H1 (cell line): ENCODE results near the gene MARCHF10. TPM values are rescaled to one million over a fixed set of nuclear protein-coding genes. Genes with fewer than 3 reads are reported as not detected.

Source experiments
- CTCF ChIA-PET: fragments of 300-600 bp; sonication (Branson Sonifier 250); formaldehyde crosslinking; loops from one replicate; lab custom pipeline; 2021; ENCODE audit not compliant: partially characterized antibody; lab: Charles Lee
- POLR2A ChIA-PET: fragments of 300-600 bp; sonication (Branson Sonifier 250); formaldehyde crosslinking; loops from one replicate; lab custom pipeline; 2021; ENCODE audit warnings: inconsistent platforms; ENCODE audit not compliant: partially characterized antibody; lab: Charles Lee
- DNase-seq, 2 experiments: peaks; one replicate each; pipeline versions ENCODE4 v3.0.0 to v3.0.0-alpha.2; 2010 to 2022; ENCODE audit warnings: low spot score in 2 of 2, low read depth in 1 of 2, mixed read lengths in 1 of 2
- FAIRE-seq: peaks from 2 replicates; lab custom pipeline; 2011; peaks lifted over from hg19 to GRCh38; lab: Jason Lieb, UNC
- H2AFZ ChIP-seq: 2 replicates; pipeline ENCODE4 v1.8.1; 2012; ENCODE audit warnings: low read length, inconsistent platforms
- H2AK5ac ChIP-seq: 2 replicates; pipeline ENCODE4 v1.6.1; 2013; ENCODE audit warnings: low read depth, low read length
- H2BK120ac ChIP-seq: replicated peaks from 2 replicates; pipeline ENCODE3; 2013; ENCODE audit warnings: low read depth, low read length, inconsistent platforms
- H2BK12ac ChIP-seq: 2 replicates; pipeline ENCODE4 v1.6.1; 2013; ENCODE audit warnings: low read depth, low read length
- H2BK15ac ChIP-seq: 2 replicates; pipeline ENCODE4 v1.6.1; 2013; ENCODE audit warnings: low read length
- H2BK20ac ChIP-seq: 2 replicates; pipeline ENCODE4 v1.6.1; 2013; ENCODE audit warnings: low read length
- H2BK5ac ChIP-seq: 2 replicates; pipeline ENCODE4 v1.6.1; 2013; ENCODE audit warnings: low read depth, low read length
- H3K14ac ChIP-seq: 2 replicates; pipeline ENCODE4 v1.6.1; 2013; ENCODE audit warnings: inconsistent platforms; ENCODE audit not compliant: insufficient read length
- H3K18ac ChIP-seq: 2 replicates; pipeline ENCODE4 v1.6.1; 2013; ENCODE audit warnings: low read length; ENCODE audit errors: extremely low read depth
- H3K23ac ChIP-seq: 2 replicates; pipeline ENCODE4 v1.6.1; 2013; ENCODE audit warnings: inconsistent platforms; ENCODE audit not compliant: insufficient read length
- H3K23me2 ChIP-seq: 2 replicates; pipeline ENCODE4 v1.6.1; 2013; ENCODE audit warnings: low read depth, low read length
- H3K27ac ChIP-seq: 2 replicates; pipeline ENCODE4 v1.6.1; 2011; ENCODE audit warnings: low read depth, low read length, inconsistent platforms
- H3K27me3 ChIP-seq, 4 experiments: replicated peaks in 1 of 4; 1 replicate in 1 of 4; 2 replicates in 3 of 4; pipeline versions ENCODE4 v1.6.1 to v1.8.1; 2011 to 2013; ENCODE audit warnings: low read length in 3 of 4, mild to moderate bottlenecking in 3 of 4, inconsistent platforms in 2 of 4, mixed read lengths in 2 of 4, moderate library complexity in 1 of 4; ENCODE audit not compliant: control insufficient read depth in 3 of 4, insufficient read depth in 3 of 4; ENCODE audit errors: extremely low read depth in 1 of 4
- H3K36me3 ChIP-seq, 4 experiments: 2 replicates each; pipeline versions ENCODE4 v1.6.1 to v1.8.1; 2011 to 2013; ENCODE audit warnings: mild to moderate bottlenecking in 4 of 4, low read length in 3 of 4, moderate library complexity in 2 of 4, control low read depth in 1 of 4, inconsistent platforms in 1 of 4; ENCODE audit not compliant: insufficient read depth in 4 of 4, control insufficient read depth in 2 of 4
- H3K4ac ChIP-seq: replicated peaks from 2 replicates; pipeline ENCODE3; 2013; ENCODE audit warnings: low read length, low read depth, mixed read lengths, inconsistent platforms; ENCODE audit not compliant: insufficient read length
- H3K4me1 ChIP-seq, 4 experiments: replicated peaks in 1 of 4; 1 replicate in 1 of 4; 2 replicates in 3 of 4; pipeline versions ENCODE4 v1.6.1 to v1.8.1; 2011 to 2013; ENCODE audit warnings: low read length in 3 of 4, inconsistent platforms in 2 of 4, mixed read lengths in 1 of 4; ENCODE audit not compliant: insufficient read depth in 4 of 4, control insufficient read depth in 3 of 4
- H3K4me2 ChIP-seq, 2 experiments: 2 replicates each; pipeline versions ENCODE4 v1.6.1 to v1.8.1; 2011 to 2013; ENCODE audit warnings: low read depth in 2 of 2, low read length in 2 of 2, control low read depth in 1 of 2, inconsistent platforms in 1 of 2, mild to moderate bottlenecking in 1 of 2; ENCODE audit not compliant: insufficient read depth in 1 of 2
- H3K4me3 ChIP-seq, 4 experiments: fragments of 200-600, 300-600 bp in 1 of 4; sonication (generic), shearing (Covaris generic), sonication (Bioruptor Twin) in 1 of 4; 2 replicates each; pipeline versions ENCODE4 v1.5.1 to v1.8.1; 2011 to 2016; ENCODE audit warnings: low read length in 4 of 4, low read depth in 3 of 4, control low read depth in 2 of 4, inconsistent platforms in 2 of 4, mild to moderate bottlenecking in 2 of 4, mixed read lengths in 1 of 4, moderate library complexity in 1 of 4; ENCODE audit not compliant: insufficient read depth in 2 of 4; ENCODE audit errors: extremely low read depth in 1 of 4
- H3K56ac ChIP-seq: replicated peaks from 2 replicates; pipeline ENCODE3; 2013; ENCODE audit warnings: low read depth, mild to moderate bottlenecking, mixed read lengths, low read length, inconsistent platforms; ENCODE audit not compliant: insufficient read length
- H3K79me1 ChIP-seq: 2 replicates; pipeline ENCODE4 v1.6.1; 2013; ENCODE audit warnings: low read depth, low read length, control low read depth
- H3K79me2 ChIP-seq, 2 experiments: 2 replicates each; pipeline versions ENCODE4 v1.6.1 to v1.8.1; 2012 to 2013; ENCODE audit warnings: low read length in 2 of 2, mild to moderate bottlenecking in 2 of 2, inconsistent platforms in 1 of 2; ENCODE audit not compliant: insufficient read depth in 2 of 2, control insufficient read depth in 1 of 2
- H3K9ac ChIP-seq, 4 experiments: replicated peaks in 1 of 4; 1 replicate in 1 of 4; 2 replicates in 3 of 4; pipeline versions ENCODE4 v1.6.1 to v1.8.1; 2011 to 2013; ENCODE audit warnings: low read depth in 3 of 4, low read length in 3 of 4, control low read depth in 2 of 4, mild to moderate bottlenecking in 2 of 4, moderate library complexity in 2 of 4, inconsistent platforms in 1 of 4; ENCODE audit errors: extremely low read depth in 1 of 4
- H3K9me3 ChIP-seq, 2 experiments: 2 replicates each; pipeline versions ENCODE4 v1.6.1 to v1.8.1; 2012 to 2013; ENCODE audit warnings: mild to moderate bottlenecking in 2 of 2, moderate library complexity in 2 of 2, control low read depth in 1 of 2, inconsistent platforms in 1 of 2, low read depth in 1 of 2, low read length in 1 of 2, mixed read lengths in 1 of 2; ENCODE audit not compliant: insufficient read depth in 2 of 2
- H4K20me1 ChIP-seq, 2 experiments: replicated peaks in 1 of 2; 2 replicates each; pipeline versions ENCODE3 to v1.8.1; 2011 to 2013; ENCODE audit warnings: inconsistent platforms in 2 of 2, low read length in 2 of 2, mild to moderate bottlenecking in 1 of 2; ENCODE audit not compliant: insufficient read depth in 2 of 2, control insufficient read depth in 1 of 2
- H4K5ac ChIP-seq: 2 replicates; pipeline ENCODE4 v1.6.1; 2013; ENCODE audit warnings: low read length, low read depth, mixed read lengths, inconsistent platforms; ENCODE audit not compliant: insufficient read length
- H4K8ac ChIP-seq: 2 replicates; pipeline ENCODE4 v1.8.0; 2013; ENCODE audit warnings: mild to moderate bottlenecking, moderate library complexity, low read length, inconsistent platforms; ENCODE audit not compliant: insufficient read depth; ENCODE audit errors: extremely low read depth
- H4K91ac ChIP-seq: replicated peaks from 2 replicates; pipeline ENCODE3; 2013; ENCODE audit warnings: low read length, mixed read lengths, inconsistent platforms; ENCODE audit not compliant: insufficient read length
- TCF12 ChIP-seq: IDR thresholded peaks from 2 replicates; pipeline ENCODE4 v1.6.1; 2011; ENCODE audit warnings: low read depth, mild to moderate bottlenecking, low read length
- WGBS, 2 experiments: shearing (Covaris generic) in 1 of 2; methylation state at CpG; one replicate each; pipeline versions ENCODE4 v1.1.6 to v1.1.7; 2013 to 2015; ENCODE audit warnings: low lambda C conversion rate in 2 of 2, mixed read lengths in 2 of 2, inconsistent platforms in 1 of 2, low coverage in 1 of 2, missing lambda C conversion rate in 1 of 2; ENCODE audit not compliant: insufficient replicate concordance in 2 of 2, insufficient coverage in 1 of 2, insufficient read length in 1 of 2; ENCODE audit errors: extremely low coverage in 1 of 2, missing lambda C conversion rate in 1 of 2; 5-methylcytosine and 5-hydroxymethylcytosine counted together
- polyA plus RNA-seq, 7 experiments: library from polyadenylated mRNA; depleted of rRNA in 3 of 7; stranded (reverse) in 5 of 7; unstranded in 2 of 7; fragments of >200 nt in 5 of 7; fragments of 200-250 nt in 2 of 7; gene quantifications; 1 replicate in 5 of 7; 2 replicates in 1 of 7; 4 replicates in 1 of 7; pipeline versions ENCODE4 v1.2.1 to v1.2.3, GENCODE V29; 2011 to 2013; ENCODE audit warnings: missing spikeins in 2 of 7, mixed read lengths in 2 of 7
- total RNA-seq: library from RNA; stranded (reverse); fragmentation: NEBNext Ultra II Directional; extraction: Animal tissue kit (Norgen Biotek cat#: 25700); gene quantifications from 2 replicates; pipeline ENCODE4 v1.2.1, GENCODE V29; 2021

Gene MARCHF10
- total and polyA plus RNA-seq, 2 of the 8 experiments (the other 6 are each of a cell fraction or from before 2014, with no cell fraction given) = 0.48 to 0.73 TPM

DNA sequence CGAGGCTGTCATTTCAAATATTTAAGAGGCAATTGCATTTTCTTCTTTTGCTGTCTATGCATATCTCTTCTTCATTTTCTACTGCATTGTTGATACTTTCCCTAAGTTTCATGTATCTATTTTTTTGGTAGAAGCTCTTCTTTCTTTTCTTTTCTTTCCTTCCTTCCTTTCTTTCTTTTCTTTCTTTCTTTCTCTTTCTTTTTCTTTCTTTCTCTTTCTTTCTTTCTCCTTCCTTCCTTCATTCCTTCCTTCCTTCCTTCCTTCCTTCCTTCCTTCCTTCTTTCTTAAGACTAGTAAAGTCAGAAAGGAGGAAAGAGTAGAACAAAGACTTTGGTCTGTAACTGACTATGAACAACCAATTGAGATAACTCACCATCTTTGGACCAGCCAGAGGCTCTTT, 146.8 kb downstream of the MARCHF10 start:
- Histone ChIP-seq H2BK12ac (no peak overlapping the region), H3K9ac (no peak overlapping the region), H4K5ac (no peak overlapping the region), H2BK15ac (no peak overlapping the region), H3K23me2 (no peaks in the 10 kb centered on the region), H3K4me1 (peaks cover 0 to 4% (median 0%) of the 10 kb centered on the region in 4 experiments; a peak in 1 of 7 replicates), H3K4me3 (no peak overlapping the region), H4K91ac (no peak overlapping the region), H3K18ac (no peak overlapping the region), H3K4ac (no peak overlapping the region), H4K8ac (no peak overlapping the region)
- FAIRE-seq = no peak
- ChIA-PET POLR2A (interaction anchor here (1.0 kb wide), 1 partner anchor 14 kb away, joined by 3 read pairs; no protein-coding TSS in a partner anchor), CTCF (no interaction called here)
- WGBS, 2 experiments = 100% methylated on average over 1 of the region's 1 CpG; no CpG with 5 or more reads in 1 of the 2 experiments
- TF ChIP-seq TCF12 = no peak
- TF ChIP-seq, all 59 proteins: peak for 0
- peaks cover 0 to 4% of the 10 kb centered on the region in 2 experiments; a peak in 1 of 4 replicates for H3K9me3 ChIP-seq
- no peaks in the 10 kb centered on the region; the same call in 1 of the 2 replicates for H3K79me1 ChIP-seq
- H2BK20ac ChIP-seq = no peak overlapping the region
- H2BK5ac ChIP-seq = no peak overlapping the region
- no peak overlapping the region for H3K27ac ChIP-seq
- H3K36me3 ChIP-seq = no peaks in the 10 kb centered on the region
- H2AK5ac ChIP-seq = no peak overlapping the region
- no peak for DNase-seq
- no peaks in the 10 kb centered on the region for H4K20me1 ChIP-seq
- no peaks in the 10 kb centered on the region; a peak in 1 of 4 replicates for H3K79me2 ChIP-seq
- H2BK120ac ChIP-seq = no peak overlapping the region
- H2AFZ ChIP-seq = no peak overlapping the region
- H3K27me3 ChIP-seq = no peaks in the 10 kb centered on the region
- H3K4me2 ChIP-seq = no peak overlapping the region
- no peak overlapping the region for H3K23ac ChIP-seq
- no peak overlapping the region for H3K14ac ChIP-seq
- no peak overlapping the region for H3K56ac ChIP-seq
